ENCODE measurements around the gene WDR20.

- no peak for TF ChIP-seq CTCF (IDR thresholded peaks at IDR 0.05)
- TF ChIP-seq EZH2 (IDR thresholded peaks at IDR 0.05; ENCODE audit: borderline replicate concordance, insufficient read depth, low read depth, low read length, poor library complexity, severe bottlenecking), result no peak
Observed at GRCh38 chr14:102171173-102172020, 31.7 kb downstream of the WDR20 start.
